Kidney (tissue), 14 donors: ENCODE measurements around the gene GBX2. TPM values are rescaled to one million over a fixed set of nuclear protein-coding genes. Genes with fewer than 3 reads are reported as not detected.

Experiments
- DNase-seq, 5 donors: peaks; one replicate each; pipeline ENCODE4 v3.0.0-alpha.2; 2013 to 2020
- FAIRE-seq: peaks from 2 replicates; lab custom pipeline; 2012; peaks lifted over from hg19 to GRCh38; lab: Jason Lieb, UNC
- H3K27ac ChIP-seq, 2 donors: one replicate each; pipeline ENCODE4 v1.7.0; 2013; ENCODE audit warnings: low read depth in 2 of 2, low read length in 2 of 2, inconsistent platforms in 1 of 2
- H3K27me3 ChIP-seq: one replicate; pipeline ENCODE4 v1.7.1; 2013; ENCODE audit warnings: low read length, inconsistent platforms; ENCODE audit not compliant: control insufficient read depth, insufficient read depth
- H3K36me3 ChIP-seq, 3 donors: one replicate each; pipeline versions ENCODE4 v1.7.0 to v1.7.1; 2013; ENCODE audit warnings: low read length in 3 of 3, control low read depth in 1 of 3, inconsistent platforms in 1 of 3; ENCODE audit not compliant: insufficient read depth in 3 of 3, control insufficient read depth in 2 of 3
- H3K4me1 ChIP-seq, 3 donors: one replicate each; pipeline versions ENCODE4 v1.7.0 to v1.7.1; 2013; ENCODE audit warnings: low read length in 3 of 3, inconsistent platforms in 1 of 3, low read depth in 1 of 3; ENCODE audit not compliant: control insufficient read depth in 2 of 3, insufficient read depth in 2 of 3
- H3K4me3 ChIP-seq, 3 donors: one replicate each; pipeline versions ENCODE4 v1.7.0 to v1.8.1; 2013; ENCODE audit warnings: low read length in 3 of 3, control low read depth in 1 of 3, inconsistent platforms in 1 of 3
- H3K9ac ChIP-seq, 3 donors: one replicate each; pipeline versions ENCODE4 v1.7.0 to v1.7.1; 2013; ENCODE audit warnings: low read length in 3 of 3, control low read depth in 1 of 3, inconsistent platforms in 1 of 3
- H3K9me3 ChIP-seq, 3 donors: one replicate each; pipeline versions ENCODE4 v1.7.0 to v1.7.1; 2013; ENCODE audit warnings: low read length in 3 of 3, control low read depth in 1 of 3, inconsistent platforms in 1 of 3; ENCODE audit not compliant: control insufficient read depth in 2 of 3, insufficient read depth in 1 of 3
- intact Hi-C: fragments of 100-400 bp; cut with DNase I; formaldehyde crosslinking; loops from one replicate; pipeline ENCODE4 v1.11.1; 2022
- polyA plus RNA-seq: library from polyadenylated mRNA; stranded (reverse); fragments of 350-450 nt; fragmentation: Illumina TruSeq; extraction: RNeasy Lipid Tissue Mini Kit (QIAGEN cat#74804); gene quantifications from one replicate; pipeline ENCODE4 v1.2.3, GENCODE V29; 2014; ENCODE audit warnings: low read depth, low replicate concordance; ENCODE audit not compliant: insufficient read depth
- total RNA-seq: library from RNA; stranded (reverse); fragmentation: NEBNext Ultra II Directional; extraction: Animal tissue kit (Norgen Biotek cat#: 25700); gene quantifications from one replicate; pipeline ENCODE4 v1.2.1, GENCODE V29; 2021
- TF ChIP-seq, protein P1 (sequence below): IDR thresholded peaks from 3 replicates; pipeline ENCODE4 v1.5.1; 2012; ENCODE audit warnings: mild to moderate bottlenecking, moderate library complexity, borderline replicate concordance; ENCODE audit not compliant: insufficient read depth; ENCODE audit errors: extremely low read depth
- donor health status: control.
- donor health status: control.
- donor health status: control.
- donor health status: control.
- donor health status: control.
- donor health status: DM: yes; HTN: yes; CAD: no.
- donor health status: Normal renal cell carcinoma (clear cell type).

Gene GBX2
- total and polyA plus RNA-seq, 2 donors from 2014 or later = not detected

- Histone ChIP-seq H3K27ac (no peak overlapping the region), H3K9ac (no peak overlapping the region), H3K4me3 (no peak overlapping the region), H3K27me3 (peaks cover 30% of the 10 kb centered on the region), H3K9me3 (no peaks in the 10 kb centered on the region), H3K4me1 (peaks cover 0 to 2% (median 0%) of the 10 kb centered on the region in 3 donors), H3K36me3 (no peaks in the 10 kb centered on the region)
- DNase-seq = peak in 1 of 5 donors; percentile 42
- TF ChIP-seq, protein P1, sequence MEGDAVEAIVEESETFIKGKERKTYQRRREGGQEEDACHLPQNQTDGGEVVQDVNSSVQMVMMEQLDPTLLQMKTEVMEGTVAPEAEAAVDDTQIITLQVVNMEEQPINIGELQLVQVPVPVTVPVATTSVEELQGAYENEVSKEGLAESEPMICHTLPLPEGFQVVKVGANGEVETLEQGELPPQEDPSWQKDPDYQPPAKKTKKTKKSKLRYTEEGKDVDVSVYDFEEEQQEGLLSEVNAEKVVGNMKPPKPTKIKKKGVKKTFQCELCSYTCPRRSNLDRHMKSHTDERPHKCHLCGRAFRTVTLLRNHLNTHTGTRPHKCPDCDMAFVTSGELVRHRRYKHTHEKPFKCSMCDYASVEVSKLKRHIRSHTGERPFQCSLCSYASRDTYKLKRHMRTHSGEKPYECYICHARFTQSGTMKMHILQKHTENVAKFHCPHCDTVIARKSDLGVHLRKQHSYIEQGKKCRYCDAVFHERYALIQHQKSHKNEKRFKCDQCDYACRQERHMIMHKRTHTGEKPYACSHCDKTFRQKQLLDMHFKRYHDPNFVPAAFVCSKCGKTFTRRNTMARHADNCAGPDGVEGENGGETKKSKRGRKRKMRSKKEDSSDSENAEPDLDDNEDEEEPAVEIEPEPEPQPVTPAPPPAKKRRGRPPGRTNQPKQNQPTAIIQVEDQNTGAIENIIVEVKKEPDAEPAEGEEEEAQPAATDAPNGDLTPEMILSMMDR = no peak
- FAIRE-seq = no peak
- intact Hi-C loops = loop anchor here (5.0 kb wide), 1 partner anchor 412 kb away; no protein-coding TSS in a partner anchor
Observed at GRCh38 chr2:236178890-236179235, 10.7 kb upstream of the GBX2 start.

DNA sequence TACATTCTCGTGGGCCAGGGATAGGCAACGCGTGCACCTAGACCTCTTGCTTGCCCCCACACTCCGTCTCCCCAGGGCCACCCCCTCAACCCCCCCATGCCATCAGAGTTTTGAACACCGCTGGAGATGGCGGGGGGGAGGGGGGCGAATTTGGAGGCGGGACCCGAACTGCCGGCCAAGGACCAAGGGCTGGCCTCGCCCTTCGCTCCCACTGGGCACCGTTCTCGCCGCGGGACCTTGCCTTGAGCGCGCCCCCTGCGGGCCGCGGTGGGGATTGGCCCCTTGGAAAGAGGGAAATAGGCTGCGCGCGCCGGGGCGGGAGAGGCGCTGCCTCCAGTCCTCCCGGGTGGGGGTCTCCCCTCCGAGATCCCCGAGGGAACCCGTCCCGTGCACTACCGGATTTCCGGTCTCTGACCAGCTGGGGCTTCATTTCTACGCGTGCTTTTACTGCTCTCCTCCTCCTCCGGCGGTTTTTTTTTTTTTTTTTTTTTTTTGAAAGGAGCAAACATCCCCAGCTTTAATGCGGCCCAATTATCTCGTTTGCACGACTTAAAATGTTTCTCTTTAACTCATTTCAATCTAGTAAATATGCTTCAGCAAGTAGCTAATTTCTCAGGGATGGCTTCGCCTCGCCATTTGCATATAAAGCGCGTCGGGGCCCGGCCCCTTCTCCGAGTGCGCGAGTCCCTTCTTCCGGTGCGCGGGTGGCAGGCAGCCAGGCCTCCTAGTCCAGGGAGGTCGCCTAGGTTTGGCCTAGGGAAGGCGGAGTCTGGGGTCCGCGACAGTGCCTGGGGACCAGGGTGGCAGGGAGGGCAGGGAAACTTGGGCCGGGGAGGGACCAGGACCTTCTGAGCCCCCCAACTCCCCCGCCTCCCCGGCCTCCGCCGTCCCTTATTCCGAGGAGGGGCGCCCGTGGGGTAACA, 10.0 kb upstream of the GBX2 start:
- DNase-seq (peak; percentile 79 to 89 (median 85)), FAIRE-seq (no peak)
- H3K36me3 ChIP-seq = no peaks in the 10 kb centered on the region
- no peaks in the 10 kb centered on the region for H3K9me3 ChIP-seq
- H3K27ac ChIP-seq = no peak overlapping the region
- peaks cover 34% of the 10 kb centered on the region for H3K27me3 ChIP-seq
- H3K4me1 ChIP-seq = peaks cover 0 to 2% (median 0%) of the 10 kb centered on the region in 3 donors
- peak overlapping the region; percentile 18 to 42 (median 41) for H3K4me3 ChIP-seq
- TF ChIP-seq, protein P1 = peak; percentile 60
- no peak overlapping the region for H3K9ac ChIP-seq
- intact Hi-C loops = loop anchor here (5.0 kb wide), 1 partner anchor 411 kb away; no protein-coding TSS in a partner anchor

GRCh38 chr2:236177604-236177966, 9.4 kb upstream of the GBX2 start:
- Histone ChIP-seq H3K27ac (no peak overlapping the region), H3K4me1 (peaks cover 0 to 2% (median 0%) of the 10 kb centered on the region in 3 donors), H3K36me3 (no peaks in the 10 kb centered on the region), H3K9me3 (no peaks in the 10 kb centered on the region), H3K4me3 (peak overlapping the region in 1 of 3 donors; percentile 41), H3K27me3 (peaks cover 34% of the 10 kb centered on the region), H3K9ac (no peak overlapping the region)
- intact Hi-C loops = loop anchor here (5.0 kb wide), 1 partner anchor 410 kb away; no protein-coding TSS in a partner anchor
- no peak for FAIRE-seq
- TF ChIP-seq, protein P1 = peak; percentile 25
- peak; percentile 65 to 78 (median 72) for DNase-seq
